ENCODE data around the gene OPN1SW.

- TF ChIP-seq CTCF (conservative IDR thresholded peaks at IDR 0.05; ENCODE audit: low read length), result no peak
- TF ChIP-seq EZH2phosphoT487 (IDR thresholded peaks at IDR 0.05; ENCODE audit: borderline replicate concordance), result no peak
These were observed 17.6 kb upstream of the OPN1SW start for GRCh38 chr7:128793181-128793547.
